Measurements from ENCODE around the gene HLCS.

DNA sequence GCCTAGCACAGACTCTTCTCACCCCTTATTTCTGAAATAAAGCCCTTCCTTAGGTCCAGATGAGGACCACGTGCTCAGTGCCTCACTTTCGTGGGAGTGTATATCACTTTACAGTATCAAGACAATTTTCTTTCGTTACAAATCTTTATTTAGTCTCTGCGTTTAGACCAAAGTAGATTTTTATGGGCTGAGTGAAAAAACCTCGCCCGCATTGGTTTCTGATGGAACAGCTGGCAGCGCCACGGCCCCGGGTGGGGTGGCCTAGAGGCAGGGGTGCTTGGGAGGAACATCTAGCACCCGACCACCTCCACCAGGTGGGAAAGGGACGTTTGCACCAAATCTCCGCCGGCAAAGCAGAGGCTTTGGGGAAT lies 260.0 kb downstream of the HLCS start:
- TF ChIP-seq, protein P1, sequence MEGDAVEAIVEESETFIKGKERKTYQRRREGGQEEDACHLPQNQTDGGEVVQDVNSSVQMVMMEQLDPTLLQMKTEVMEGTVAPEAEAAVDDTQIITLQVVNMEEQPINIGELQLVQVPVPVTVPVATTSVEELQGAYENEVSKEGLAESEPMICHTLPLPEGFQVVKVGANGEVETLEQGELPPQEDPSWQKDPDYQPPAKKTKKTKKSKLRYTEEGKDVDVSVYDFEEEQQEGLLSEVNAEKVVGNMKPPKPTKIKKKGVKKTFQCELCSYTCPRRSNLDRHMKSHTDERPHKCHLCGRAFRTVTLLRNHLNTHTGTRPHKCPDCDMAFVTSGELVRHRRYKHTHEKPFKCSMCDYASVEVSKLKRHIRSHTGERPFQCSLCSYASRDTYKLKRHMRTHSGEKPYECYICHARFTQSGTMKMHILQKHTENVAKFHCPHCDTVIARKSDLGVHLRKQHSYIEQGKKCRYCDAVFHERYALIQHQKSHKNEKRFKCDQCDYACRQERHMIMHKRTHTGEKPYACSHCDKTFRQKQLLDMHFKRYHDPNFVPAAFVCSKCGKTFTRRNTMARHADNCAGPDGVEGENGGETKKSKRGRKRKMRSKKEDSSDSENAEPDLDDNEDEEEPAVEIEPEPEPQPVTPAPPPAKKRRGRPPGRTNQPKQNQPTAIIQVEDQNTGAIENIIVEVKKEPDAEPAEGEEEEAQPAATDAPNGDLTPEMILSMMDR (IDR thresholded peaks at IDR 0.05; ENCODE audit: insufficient read depth, low read length, poor library complexity, severe bottlenecking): no peak
- TF ChIP-seq EZH2phosphoT487 (conservative IDR thresholded peaks at IDR 0.05; ENCODE audit: low read length): no peak

All from SU-DHL-6 (cell line).